NB4 (cell line): ENCODE measurements around the gene CRADD.

Source experiments
- POLR2A ChIP-seq: IDR thresholded peaks from 2 replicates; pipeline ENCODE4 v1.6.1; 2011; ENCODE audit warnings: mild to moderate bottlenecking; ENCODE audit not compliant: insufficient read length; ENCODE audit errors: extremely low read depth
- TF ChIP-seq, protein P1 (sequence below): IDR thresholded peaks from one replicate; pipeline ENCODE4 v1.5.1; 2012; ENCODE audit warnings: low read depth, low read length
- TF ChIP-seq, protein P2 (sequence below): IDR thresholded peaks from 2 replicates; pipeline ENCODE4 v1.6.1; 2011; ENCODE audit warnings: low read depth, low read length

DNA sequence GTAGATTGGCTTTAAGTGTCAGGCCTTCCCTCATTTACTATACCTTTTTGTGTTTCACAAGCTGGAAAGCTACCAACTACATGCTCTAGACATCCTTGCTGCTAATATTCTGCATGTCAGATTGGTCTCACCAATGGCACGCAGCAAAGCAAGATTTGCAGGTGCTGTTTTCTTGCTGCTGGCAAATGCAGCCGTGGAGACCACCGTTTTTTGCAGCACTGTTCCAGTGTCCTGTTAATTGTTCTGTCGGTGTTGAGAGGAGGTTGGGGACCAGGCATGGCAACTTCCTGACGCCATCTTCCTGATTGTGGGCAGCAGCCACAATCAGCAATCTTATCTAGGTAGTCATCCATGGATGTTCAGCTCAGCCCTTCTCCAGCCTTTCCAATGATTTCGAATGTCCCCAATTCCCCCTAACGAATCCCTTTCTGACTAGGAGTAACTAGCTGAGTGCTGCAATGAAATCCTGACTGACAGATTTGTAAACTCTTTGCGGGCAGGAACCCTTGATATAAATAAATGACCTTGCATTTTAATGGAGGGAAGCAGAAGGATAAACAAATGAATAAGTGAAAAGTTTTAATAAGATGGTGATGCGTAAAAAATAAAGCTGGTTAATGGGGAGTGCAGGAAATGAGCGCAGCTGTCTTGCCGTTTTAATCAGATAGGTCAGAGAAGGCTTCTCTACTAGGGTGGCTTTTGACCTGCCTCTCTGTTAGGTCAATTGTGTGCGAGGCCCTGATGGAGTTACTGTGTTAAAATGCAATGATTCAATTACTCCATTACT is 574 bp upstream of the CRADD start:
- TF ChIP-seq, protein P1, sequence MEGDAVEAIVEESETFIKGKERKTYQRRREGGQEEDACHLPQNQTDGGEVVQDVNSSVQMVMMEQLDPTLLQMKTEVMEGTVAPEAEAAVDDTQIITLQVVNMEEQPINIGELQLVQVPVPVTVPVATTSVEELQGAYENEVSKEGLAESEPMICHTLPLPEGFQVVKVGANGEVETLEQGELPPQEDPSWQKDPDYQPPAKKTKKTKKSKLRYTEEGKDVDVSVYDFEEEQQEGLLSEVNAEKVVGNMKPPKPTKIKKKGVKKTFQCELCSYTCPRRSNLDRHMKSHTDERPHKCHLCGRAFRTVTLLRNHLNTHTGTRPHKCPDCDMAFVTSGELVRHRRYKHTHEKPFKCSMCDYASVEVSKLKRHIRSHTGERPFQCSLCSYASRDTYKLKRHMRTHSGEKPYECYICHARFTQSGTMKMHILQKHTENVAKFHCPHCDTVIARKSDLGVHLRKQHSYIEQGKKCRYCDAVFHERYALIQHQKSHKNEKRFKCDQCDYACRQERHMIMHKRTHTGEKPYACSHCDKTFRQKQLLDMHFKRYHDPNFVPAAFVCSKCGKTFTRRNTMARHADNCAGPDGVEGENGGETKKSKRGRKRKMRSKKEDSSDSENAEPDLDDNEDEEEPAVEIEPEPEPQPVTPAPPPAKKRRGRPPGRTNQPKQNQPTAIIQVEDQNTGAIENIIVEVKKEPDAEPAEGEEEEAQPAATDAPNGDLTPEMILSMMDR = no peak
- no peak for TF ChIP-seq POLR2A
- TF ChIP-seq, protein P2, sequence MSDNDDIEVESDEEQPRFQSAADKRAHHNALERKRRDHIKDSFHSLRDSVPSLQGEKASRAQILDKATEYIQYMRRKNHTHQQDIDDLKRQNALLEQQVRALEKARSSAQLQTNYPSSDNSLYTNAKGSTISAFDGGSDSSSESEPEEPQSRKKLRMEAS = no peak
